Gastrocnemius medialis (tissue), 4 donors: ENCODE results near the gene EPHB2.

ENCODE experiments used
- CTCF ChIP-seq, 5 experiments: fragments of 450-650 bp in 3 of 5; fragments of 200-600 bp in 2 of 5; sonication (generic) in 2 of 5; IDR thresholded peaks in 4 of 5; conservative IDR thresholded peaks in 1 of 5; 1 replicate in 4 of 5; 2 replicates in 1 of 5; pipeline ENCODE4 v1.5.1; 2016 to 2019; ENCODE audit warnings: antibody characterized with exemption in 5 of 5, mild to moderate bottlenecking in 3 of 5, moderate library complexity in 3 of 5
- POLR2A ChIP-seq, 2 donors: fragments of 450-650 bp; IDR thresholded peaks; one replicate each; pipeline ENCODE4 v1.6.1; 2017; ENCODE audit warnings: antibody characterized with exemption in 2 of 2, mild to moderate bottlenecking in 2 of 2, moderate library complexity in 2 of 2

DNA sequence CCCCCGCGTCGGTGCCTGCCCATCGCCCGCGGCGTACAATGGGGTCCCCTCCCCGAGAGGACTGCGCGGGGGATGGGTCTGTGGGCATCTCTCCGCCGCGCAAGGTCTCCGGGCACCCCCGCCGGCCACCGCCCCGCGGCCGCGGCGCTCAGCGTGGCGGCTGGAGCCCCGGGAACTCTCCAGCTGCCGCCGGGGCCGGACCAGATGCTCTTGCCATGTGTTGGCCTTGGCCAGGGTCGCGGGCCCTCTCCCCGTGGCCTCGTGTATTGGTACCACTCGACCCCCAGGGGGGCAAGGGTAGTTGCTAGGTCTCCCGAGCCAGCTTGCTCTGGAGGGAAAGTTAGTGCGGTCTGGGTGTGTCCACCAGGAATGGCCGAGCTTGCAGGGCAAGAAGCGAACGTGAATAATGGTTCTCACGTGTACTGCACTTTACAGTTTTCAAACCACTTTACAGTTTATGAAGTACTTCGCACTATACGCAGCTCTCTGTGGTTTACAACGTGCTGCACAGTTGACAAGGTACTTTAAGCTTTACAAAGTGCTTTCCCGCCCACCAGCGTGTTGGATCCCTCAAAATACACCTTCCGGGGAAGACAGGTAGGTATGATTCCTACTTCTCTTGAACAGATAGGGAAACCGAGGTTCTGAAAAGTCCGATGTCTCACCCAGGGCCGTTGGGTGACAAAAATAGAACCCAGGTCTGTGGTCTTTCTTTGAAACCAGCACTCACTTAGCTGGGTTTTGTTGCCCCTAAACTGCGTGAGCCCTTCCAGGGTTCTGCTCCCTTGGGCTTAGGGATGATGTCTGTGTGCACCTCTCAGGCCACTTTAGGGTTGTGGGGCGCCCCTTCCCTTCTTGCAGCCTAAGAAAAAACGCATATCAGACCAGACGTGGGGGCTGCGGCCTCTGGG is 1.2 kb downstream of the EPHB2 start:
- TF ChIP-seq POLR2A (IDR thresholded peaks at IDR 0.05), result no peak
- TF ChIP-seq CTCF (IDR thresholded peaks at IDR 0.05 in 4 of 5, conservative IDR thresholded peaks at IDR 0.05 in 1 of 5), result no peak
